NCI-H748 (cell line): ENCODE measurements around the gene BTBD7.

ENCODE experiments used
- DNase-seq: peaks from one replicate; lab custom pipeline; 2025; ENCODE audit not compliant: unreplicated experiment; lab: John Stamatoyannopoulos, UW

Gene BTBD7

GRCh38 chr14:93302688-93303581, 29.9 kb downstream of the BTBD7 start:
- DNase-seq, result no peak

GRCh38 chr14:93301821-93302447, 30.9 kb downstream of the BTBD7 start:
- no peak for DNase-seq

GRCh38 chr14:93299866-93300265, 33.0 kb downstream of the BTBD7 start:
- no peak for DNase-seq

- DNase-seq, result no peak
Measured at GRCh38 chr14:93299416-93299815, 33.4 kb downstream of the BTBD7 start.

GRCh38 chr14:93295541-93296220, 37.2 kb downstream of the BTBD7 start:
- DNase-seq, result no peak

DNA sequence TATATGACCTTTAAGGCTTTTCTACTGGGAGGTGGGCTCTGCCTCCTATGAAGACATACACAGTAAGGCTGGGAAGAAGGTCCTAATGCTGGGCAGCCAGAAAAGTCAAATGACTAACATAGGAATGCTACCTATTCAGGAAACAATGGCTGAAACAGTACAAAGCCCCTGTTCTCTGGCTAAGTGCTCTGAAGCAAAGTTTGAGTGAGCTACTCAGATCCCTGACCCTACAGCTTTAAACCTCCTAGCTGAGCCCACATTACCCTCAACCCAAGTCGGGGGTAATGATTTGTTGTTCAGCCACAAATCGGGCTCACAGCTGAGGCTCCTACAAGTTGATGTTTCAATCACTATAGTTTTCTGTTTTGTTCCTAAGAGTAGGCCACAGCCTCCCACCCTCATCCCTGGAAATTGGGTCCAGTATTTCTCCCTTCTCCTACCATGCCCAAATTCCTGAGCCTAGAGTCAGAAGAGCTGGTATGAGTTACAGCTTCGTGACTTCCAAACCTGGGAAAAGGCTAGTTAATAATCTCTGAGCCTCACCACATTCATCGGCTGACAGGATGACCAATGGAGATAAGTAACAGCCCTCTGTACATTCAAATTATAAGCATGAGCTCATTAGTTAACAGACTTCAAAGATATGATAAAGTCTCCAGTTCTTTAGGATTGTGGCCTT, 46.5 kb downstream of the BTBD7 start:
- no peak for DNase-seq

GRCh38 chr14:93285044-93285443, 47.8 kb downstream of the BTBD7 start:
- DNase-seq, result no peak

DNA sequence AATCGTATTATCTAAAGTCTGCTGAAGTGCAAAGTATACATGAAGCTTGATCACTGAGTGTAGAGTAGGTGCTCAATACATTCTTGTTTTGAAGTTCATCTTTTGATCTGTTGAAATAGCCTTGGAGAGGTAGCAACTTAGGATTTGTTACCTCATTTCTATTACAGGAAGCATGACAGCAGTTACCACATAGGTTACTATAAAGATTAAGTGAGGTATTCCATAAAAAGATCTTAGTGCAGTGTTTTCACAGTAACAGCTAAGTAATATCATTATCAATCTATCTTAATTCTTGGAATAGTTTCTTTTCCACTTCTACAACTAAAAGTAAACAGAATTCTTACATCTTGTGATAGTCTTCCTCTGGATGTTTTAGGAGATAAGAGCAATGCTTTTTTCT, 50.9 kb downstream of the BTBD7 start:
- no peak for DNase-seq

GRCh38 chr14:93280743-93281142, 52.1 kb downstream of the BTBD7 start:
- DNase-seq, result no peak

DNA sequence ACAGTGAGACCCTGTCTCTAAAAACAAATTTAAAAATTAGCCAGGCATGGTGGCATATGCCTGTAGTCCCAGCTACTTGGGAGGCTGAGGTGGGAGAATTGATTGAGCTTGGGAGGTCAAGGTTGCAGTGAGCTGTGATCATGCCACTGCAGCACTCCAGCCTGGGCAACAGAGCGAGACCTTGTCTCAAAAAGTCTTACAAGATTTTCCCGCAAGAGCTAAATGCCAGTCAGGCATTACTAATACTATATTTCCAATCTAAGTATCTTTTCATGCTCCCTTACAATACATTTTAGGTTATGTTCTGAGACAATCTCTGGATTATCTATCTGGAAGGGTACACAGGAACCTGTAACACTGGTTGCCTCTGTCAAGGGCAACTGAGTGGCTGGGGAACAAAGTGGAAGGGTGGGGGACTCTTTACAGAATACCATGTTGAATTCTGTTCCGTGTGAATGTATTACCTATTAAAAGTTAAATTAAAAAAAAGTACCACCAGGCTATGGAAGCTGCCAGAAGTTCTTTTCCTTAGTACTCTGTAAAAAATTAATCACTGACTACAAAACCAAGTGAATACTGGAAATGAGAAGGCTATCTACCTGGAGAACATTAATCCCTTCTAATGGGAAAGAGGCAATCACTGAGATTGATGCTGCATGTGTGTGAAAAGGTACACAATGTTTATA, 56.7 kb downstream of the BTBD7 start:
- DNase-seq, result no peak

DNA sequence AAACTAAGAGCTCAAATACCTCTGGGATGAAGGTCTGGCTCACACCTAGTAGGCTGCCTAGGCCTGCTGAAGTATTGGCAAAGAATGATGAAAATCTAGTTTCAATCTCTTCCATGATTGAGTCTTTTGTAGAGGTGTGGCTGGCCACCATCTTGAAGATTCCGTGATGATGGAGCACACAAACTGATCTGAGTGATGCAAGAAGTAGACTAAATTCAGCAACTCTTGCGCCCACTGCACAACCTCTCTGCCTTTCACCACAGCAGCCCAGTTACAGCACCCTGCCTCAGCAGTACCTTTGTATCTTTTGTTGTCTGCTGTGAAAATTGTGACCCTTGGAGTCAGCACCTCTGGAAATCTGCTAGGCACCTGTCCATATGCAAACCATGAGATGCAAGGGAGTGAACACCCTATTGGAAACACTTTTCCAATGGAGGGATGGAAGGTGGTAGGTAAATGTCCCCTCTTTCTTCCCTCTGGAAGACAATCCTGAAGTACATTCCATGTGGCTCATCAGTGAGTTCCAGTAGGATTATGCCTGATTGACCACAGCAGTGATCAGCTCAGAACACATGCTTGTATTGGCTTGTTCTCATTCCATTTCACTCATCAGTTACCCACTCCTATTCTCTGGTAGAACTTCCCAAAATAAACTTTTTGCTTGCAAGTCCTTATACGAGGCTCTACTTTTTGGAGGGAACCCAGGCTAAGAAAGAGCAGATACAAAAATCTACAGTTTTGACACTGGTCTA, 58.6 kb downstream of the BTBD7 start:
- no peak for DNase-seq

- DNase-seq, result no peak
Measured at GRCh38 chr14:93271111-93271510, 61.7 kb downstream of the BTBD7 start.

GRCh38 chr14:93269341-93270068, 63.3 kb downstream of the BTBD7 start:
- no peak for DNase-seq

DNA sequence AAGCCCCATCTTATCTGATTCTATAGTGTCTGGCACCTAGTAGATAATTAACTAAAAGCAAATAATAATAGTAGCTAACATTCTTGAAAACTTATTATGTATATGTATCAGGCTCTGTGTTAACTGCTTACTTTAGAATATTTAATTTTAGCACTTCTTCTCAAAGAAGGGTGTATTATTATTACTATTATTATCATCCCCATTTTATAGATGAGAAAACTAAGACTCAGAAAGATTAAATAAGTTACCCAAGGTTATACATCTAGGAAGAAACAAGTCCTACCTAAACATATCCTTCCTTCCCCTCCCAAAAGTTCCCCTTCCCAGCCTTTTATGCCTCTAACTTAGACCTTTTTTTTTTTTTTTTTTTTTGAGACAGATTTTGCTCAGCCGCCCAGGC, 64.4 kb downstream of the BTBD7 start:
- no peak for DNase-seq

GRCh38 chr14:93267149-93267711, 65.6 kb downstream of the BTBD7 start:
- no peak for DNase-seq

GRCh38 chr14:93266127-93266526, 66.7 kb downstream of the BTBD7 start:
- DNase-seq, result no peak

- DNase-seq, result no peak
Measured at GRCh38 chr14:93263416-93263815, 69.4 kb downstream of the BTBD7 start.

DNA sequence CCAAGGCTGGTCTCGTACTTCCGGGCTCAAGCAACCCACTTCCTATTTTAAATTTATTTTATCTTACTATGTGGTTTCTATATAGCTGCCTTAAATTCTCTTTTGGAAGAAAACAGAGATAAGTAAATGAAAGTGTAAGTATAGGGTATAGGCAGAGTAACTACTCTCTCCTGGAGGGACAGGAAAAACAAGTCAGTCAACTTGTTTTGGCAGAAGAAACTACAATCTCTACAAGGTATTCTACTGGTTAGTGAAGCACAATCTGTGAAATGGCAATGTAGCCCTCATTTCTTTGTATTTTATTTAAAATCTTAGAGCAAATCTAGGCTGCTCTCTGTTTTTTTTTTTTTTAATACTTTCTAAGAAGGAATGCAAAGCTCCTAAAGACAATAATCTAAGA, 70.4 kb downstream of the BTBD7 start:
- DNase-seq, result no peak
